ENCODE data around the gene PCDHA11.
"Not testable (repeated sequence)": the region's sequence is repeated elsewhere in the genome, so short reads cannot be mapped to it uniquely, and the experiment has no call there.

Gene PCDHA11

DNA sequence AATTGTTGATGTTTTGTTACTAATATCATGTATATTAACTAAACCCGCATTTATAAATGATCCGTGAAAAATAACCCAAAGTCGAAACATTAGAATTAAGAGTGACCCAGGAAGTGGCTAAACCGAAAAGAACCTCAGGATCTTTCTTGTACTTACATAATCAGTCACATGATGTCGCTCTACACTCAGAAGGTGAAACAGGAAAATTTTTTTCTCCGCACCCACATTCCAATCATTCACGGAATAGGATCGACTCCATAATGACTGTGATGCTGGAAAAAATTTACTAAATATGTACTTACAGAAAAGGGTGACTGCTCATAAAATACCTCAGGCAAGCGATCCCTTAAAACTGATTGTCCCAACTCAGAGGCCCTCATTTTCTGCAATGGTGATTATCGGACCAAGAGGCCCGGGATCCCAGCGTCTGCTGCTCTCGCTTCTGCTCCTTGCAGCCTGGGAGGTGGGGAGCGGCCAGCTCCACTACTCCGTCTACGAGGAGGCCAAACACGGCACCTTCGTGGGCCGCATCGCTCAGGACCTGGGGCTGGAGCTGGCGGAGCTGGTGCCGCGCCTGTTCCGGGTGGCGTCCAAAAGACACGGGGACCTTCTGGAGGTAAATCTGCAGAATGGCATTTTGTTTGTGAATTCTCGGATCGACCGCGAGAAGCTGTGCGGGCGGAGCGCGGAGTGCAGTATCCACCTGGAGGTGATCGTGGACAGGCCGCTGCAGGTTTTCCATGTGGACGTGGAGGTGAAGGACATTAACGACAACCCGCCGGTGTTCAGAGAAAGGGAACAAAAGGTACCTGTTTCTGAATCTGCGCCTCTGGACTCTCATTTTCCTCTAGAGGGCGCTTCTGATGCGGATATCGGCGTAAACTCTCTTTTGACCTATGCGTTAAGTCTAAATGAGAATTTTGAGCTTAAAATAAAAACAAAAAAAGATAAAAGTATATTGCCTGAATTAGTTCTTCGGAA, 6.6 kb downstream of the PCDHA11 start, which contains the start of gene PCDHA12:
PCDHA12 (plus strand) TSS at position 224 of the 981 bp plus-strand sequence; CDS start at position 389, 165 bp downstream.
- DNase-seq (ENCODE audit: low read depth): no peak
- TF ChIP-seq CTCF (IDR thresholded peaks at IDR 0.05; ENCODE audit: low read depth, low read length, missing control alignments): no peak
- no peak within 1 kb of the TSS for H3K4me3 ChIP-seq (ENCODE audit: low read depth, low read length)

DNA sequence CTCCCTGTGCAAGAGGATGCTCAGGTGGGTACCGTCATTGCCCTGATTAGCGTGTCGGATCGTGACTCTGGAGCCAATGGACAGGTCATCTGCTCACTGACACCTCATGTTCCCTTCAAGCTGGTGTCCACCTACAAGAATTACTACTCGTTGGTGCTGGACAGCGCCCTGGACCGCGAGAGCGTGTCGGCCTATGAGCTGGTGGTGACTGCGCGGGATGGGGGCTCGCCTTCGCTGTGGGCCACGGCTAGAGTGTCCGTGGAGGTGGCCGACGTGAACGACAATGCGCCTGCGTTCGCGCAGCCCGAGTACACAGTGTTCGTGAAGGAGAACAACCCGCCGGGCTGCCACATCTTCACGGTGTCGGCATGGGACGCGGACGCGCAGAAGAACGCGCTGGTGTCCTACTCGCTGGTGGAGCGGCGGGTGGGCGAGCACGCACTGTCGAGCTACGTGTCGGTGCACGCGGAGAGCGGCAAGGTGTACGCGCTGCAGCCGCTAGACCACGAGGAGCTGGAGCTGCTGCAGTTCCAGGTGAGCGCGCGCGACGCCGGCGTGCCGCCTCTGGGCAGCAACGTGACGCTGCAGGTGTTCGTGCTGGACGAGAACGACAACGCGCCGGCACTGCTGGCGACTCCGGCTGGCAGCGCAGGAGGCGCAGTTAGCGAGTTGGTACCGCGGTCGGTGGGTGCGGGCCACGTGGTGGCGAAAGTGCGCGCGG, 7.9 kb downstream of the PCDHA11 start:
- not testable (repeated sequence) for DNase-seq (ENCODE audit: low read depth); H3K4me3 ChIP-seq (ENCODE audit: low read depth, low read length)

GRCh38 chr5:140877262-140877581, 8.5 kb downstream of the PCDHA11 start:
- no peak for TF ChIP-seq CTCF (IDR thresholded peaks at IDR 0.05; ENCODE audit: low read depth, low read length, missing control alignments)
- DNase-seq (ENCODE audit: low read depth): no peak
- no peak overlapping the region for H3K4me3 ChIP-seq (ENCODE audit: low read depth, low read length)

- DNase-seq (ENCODE audit: low read depth): no peak
- no peak for TF ChIP-seq CTCF (IDR thresholded peaks at IDR 0.05; ENCODE audit: low read depth, low read length, missing control alignments)
- no peak within 1 kb of the TSS for H3K4me3 ChIP-seq (ENCODE audit: low read depth, low read length)
Observed at GRCh38 chr5:140881889-140882590, 13.3 kb downstream of the PCDHA11 start, which contains the start of gene PCDHA13. PCDHA13 (plus strand) TSS chr5:140882124; CDS start chr5:140882269, 145 bp downstream.

GRCh38 chr5:140882591-140882899, 13.8 kb downstream of the PCDHA11 start:
- TF ChIP-seq CTCF (IDR thresholded peaks at IDR 0.05; ENCODE audit: low read depth, low read length, missing control alignments): no peak
- H3K4me3 ChIP-seq (ENCODE audit: low read depth, low read length): no peak overlapping the region
- DNase-seq (ENCODE audit: low read depth): no peak

GRCh38 chr5:140883373-140883772, 14.6 kb downstream of the PCDHA11 start:
- TF ChIP-seq CTCF (IDR thresholded peaks at IDR 0.05; ENCODE audit: low read depth, low read length, missing control alignments): no peak
- no peak overlapping the region for H3K4me3 ChIP-seq (ENCODE audit: low read depth, low read length)
- no peak for DNase-seq (ENCODE audit: low read depth)
